Erythroblast (primary cell): ENCODE measurements around the gene PLXND1.
"Not testable (repeated sequence)": the region's sequence is repeated elsewhere in the genome, so short reads cannot be mapped to it uniquely, and the experiment has no call there.

Experiments
- GATA1 ChIP-seq: IDR thresholded peaks from 2 replicates; pipeline ENCODE4 v1.6.1; 2011; ENCODE audit warnings: low read depth, mild to moderate bottlenecking, control low read depth, low read length, moderate library complexity
- POLR2A ChIP-seq: IDR thresholded peaks from 2 replicates; pipeline ENCODE4 v1.6.1; 2011; ENCODE audit warnings: mild to moderate bottlenecking, low read length

- not testable (repeated sequence) for TF ChIP-seq POLR2A, GATA1
Observed at GRCh38 chr3:129545951-129546350, 60.5 kb downstream of the PLXND1 start.
